GM10266 (cell line): ENCODE results near the gene ITIH1.

ENCODE experiments used
- DNase-seq: peaks from one replicate; pipeline ENCODE4 v3.0.0; 2012; ENCODE audit errors: extremely low spot score
- TF ChIP-seq, protein P1 (sequence below): IDR thresholded peaks from 2 replicates; pipeline ENCODE4 v1.5.1; 2012; ENCODE audit warnings: mild to moderate bottlenecking, low read depth; ENCODE audit not compliant: control insufficient read depth, insufficient read depth; ENCODE audit errors: missing control alignments

Gene ITIH1

GRCh38 chr3:52788890-52789745, 11.7 kb downstream of the ITIH1 start:
- TF ChIP-seq, protein P1, sequence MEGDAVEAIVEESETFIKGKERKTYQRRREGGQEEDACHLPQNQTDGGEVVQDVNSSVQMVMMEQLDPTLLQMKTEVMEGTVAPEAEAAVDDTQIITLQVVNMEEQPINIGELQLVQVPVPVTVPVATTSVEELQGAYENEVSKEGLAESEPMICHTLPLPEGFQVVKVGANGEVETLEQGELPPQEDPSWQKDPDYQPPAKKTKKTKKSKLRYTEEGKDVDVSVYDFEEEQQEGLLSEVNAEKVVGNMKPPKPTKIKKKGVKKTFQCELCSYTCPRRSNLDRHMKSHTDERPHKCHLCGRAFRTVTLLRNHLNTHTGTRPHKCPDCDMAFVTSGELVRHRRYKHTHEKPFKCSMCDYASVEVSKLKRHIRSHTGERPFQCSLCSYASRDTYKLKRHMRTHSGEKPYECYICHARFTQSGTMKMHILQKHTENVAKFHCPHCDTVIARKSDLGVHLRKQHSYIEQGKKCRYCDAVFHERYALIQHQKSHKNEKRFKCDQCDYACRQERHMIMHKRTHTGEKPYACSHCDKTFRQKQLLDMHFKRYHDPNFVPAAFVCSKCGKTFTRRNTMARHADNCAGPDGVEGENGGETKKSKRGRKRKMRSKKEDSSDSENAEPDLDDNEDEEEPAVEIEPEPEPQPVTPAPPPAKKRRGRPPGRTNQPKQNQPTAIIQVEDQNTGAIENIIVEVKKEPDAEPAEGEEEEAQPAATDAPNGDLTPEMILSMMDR: no peak
- DNase-seq: no peak

GRCh38 chr3:52789746-52790040, 12.3 kb downstream of the ITIH1 start:
- no peak for DNase-seq
- TF ChIP-seq, protein P1: no peak

- no peak for DNase-seq
- TF ChIP-seq, protein P1: no peak
These were observed 12.9 kb downstream of the ITIH1 start for GRCh38 chr3:52790337-52790736.

DNA sequence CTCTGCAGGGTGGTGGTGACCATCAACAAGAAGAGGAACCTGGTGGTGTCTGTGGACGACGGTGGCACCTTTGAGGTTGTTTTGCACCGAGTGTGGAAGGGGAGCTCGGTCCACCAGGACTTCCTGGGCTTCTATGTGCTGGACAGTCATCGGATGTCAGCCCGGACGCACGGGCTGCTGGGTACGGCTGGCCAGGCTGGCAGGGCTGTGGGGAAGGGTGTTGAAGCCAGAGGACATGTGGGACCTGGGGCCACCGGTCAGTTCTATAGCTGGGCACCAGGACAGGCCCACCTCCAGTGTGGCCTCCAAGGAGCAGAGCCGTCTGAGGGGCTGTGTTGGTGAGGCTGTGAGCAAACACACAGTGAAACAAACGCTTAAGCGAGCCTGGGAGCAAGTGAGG, 13.3 kb downstream of the ITIH1 start:
- TF ChIP-seq, protein P1: no peak
- DNase-seq: no peak

- DNase-seq: no peak
- TF ChIP-seq, protein P1: no peak
These were observed 14.0 kb downstream of the ITIH1 start for GRCh38 chr3:52791366-52791765.

DNA sequence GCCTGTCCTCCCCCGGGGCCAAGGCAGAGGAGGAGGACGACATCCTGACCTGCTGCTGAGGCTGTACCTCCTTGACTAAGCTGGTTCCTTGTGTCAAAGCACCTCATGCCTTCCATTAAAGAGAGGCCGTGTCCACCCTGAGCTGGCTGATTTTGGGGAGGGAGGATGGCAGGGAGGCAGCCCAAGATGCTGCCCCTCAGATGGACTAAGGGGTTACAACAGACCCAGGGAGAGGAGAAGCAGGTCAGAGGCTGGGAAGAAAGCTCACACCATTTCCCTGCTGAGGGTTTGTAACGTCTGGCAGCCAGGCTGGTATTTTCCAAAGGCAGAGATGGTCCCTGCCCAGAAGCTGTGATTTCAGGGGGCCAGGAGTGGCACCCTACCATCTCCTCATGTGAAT, 14.5 kb downstream of the ITIH1 start:
- TF ChIP-seq, protein P1: no peak
- no peak for DNase-seq

- TF ChIP-seq, protein P1: no peak
- DNase-seq: no peak
These were observed 15.0 kb downstream of the ITIH1 start for GRCh38 chr3:52792413-52792812.
